GM10266 (cell line): Measurements from ENCODE around the gene SCGB3A1.

Source experiments
- DNase-seq: peaks from one replicate; pipeline ENCODE4 v3.0.0; 2012; ENCODE audit errors: extremely low spot score
- CTCF ChIP-seq: IDR thresholded peaks from 2 replicates; pipeline ENCODE4 v1.5.1; 2012; ENCODE audit warnings: mild to moderate bottlenecking, low read depth; ENCODE audit not compliant: control insufficient read depth, insufficient read depth; ENCODE audit errors: missing control alignments

Gene SCGB3A1

GRCh38 chr5:180624587-180624986 lies 33.3 kb upstream of the SCGB3A1 start:
- TF ChIP-seq CTCF = no peak
- no peak for DNase-seq

GRCh38 chr5:180623844-180624243 lies 32.5 kb upstream of the SCGB3A1 start:
- TF ChIP-seq CTCF = no peak
- no peak for DNase-seq

- TF ChIP-seq CTCF = no peak
- no peak for DNase-seq
These were observed 32.1 kb upstream of the SCGB3A1 start for GRCh38 chr5:180623411-180623834.

- no peak for DNase-seq
- TF ChIP-seq CTCF = no peak
These were observed 31.6 kb upstream of the SCGB3A1 start for GRCh38 chr5:180622910-180623309.

- no peak for DNase-seq
- no peak for TF ChIP-seq CTCF
These were observed 30.0 kb upstream of the SCGB3A1 start for GRCh38 chr5:180621311-180621710.

- no peak for TF ChIP-seq CTCF
- DNase-seq = no peak
These were observed 28.7 kb upstream of the SCGB3A1 start for GRCh38 chr5:180620014-180620413.

- no peak for DNase-seq
- TF ChIP-seq CTCF = no peak
These were observed 28.2 kb upstream of the SCGB3A1 start for GRCh38 chr5:180619563-180619915.
